ENCODE data around the gene RICTOR.

DNA sequence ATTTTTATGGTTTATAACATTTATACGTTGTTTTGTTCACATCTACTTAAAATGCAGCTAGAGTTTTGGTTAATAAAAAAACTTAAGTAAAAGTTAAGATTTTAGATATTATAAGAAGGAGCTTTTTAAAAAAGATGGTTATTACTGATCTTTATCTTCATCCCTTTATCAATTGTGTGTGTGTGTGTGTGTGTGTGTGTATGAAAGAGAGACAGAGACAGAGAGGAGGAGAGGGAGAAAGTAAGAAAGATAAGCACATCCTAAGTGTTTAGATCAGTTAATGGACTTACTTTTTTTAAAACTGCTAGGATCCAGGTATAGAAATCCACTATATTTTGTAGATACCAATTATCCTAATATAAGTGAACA is 45.8 kb upstream of the RICTOR start:
- no peak for TF ChIP-seq NPAS2 (CRISPR knock-in tag; IDR thresholded peaks at IDR 0.05; ENCODE audit: borderline replicate concordance)
- TF ChIP-seq, protein P1, sequence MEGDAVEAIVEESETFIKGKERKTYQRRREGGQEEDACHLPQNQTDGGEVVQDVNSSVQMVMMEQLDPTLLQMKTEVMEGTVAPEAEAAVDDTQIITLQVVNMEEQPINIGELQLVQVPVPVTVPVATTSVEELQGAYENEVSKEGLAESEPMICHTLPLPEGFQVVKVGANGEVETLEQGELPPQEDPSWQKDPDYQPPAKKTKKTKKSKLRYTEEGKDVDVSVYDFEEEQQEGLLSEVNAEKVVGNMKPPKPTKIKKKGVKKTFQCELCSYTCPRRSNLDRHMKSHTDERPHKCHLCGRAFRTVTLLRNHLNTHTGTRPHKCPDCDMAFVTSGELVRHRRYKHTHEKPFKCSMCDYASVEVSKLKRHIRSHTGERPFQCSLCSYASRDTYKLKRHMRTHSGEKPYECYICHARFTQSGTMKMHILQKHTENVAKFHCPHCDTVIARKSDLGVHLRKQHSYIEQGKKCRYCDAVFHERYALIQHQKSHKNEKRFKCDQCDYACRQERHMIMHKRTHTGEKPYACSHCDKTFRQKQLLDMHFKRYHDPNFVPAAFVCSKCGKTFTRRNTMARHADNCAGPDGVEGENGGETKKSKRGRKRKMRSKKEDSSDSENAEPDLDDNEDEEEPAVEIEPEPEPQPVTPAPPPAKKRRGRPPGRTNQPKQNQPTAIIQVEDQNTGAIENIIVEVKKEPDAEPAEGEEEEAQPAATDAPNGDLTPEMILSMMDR (IDR thresholded peaks at IDR 0.05) = no peak
